Stimulated activated CD4-positive, alpha-beta T cell treated with anti-CD3 and anti-CD28 coated beads, Interleukin-15, amount 100 ng/mL, for 48 hours (primary cell): ENCODE data around the gene NAV3.

Source experiments
- DNase-seq, 2 donors: peaks; one replicate each; pipeline ENCODE4 v3.0.0-alpha.2; 2020; ENCODE audit warnings: low read depth in 2 of 2

The NAV3 gene

GRCh38 chr12:77979597-77980250 lies 149.0 kb downstream of the NAV3 start:
- no peak for DNase-seq

DNA sequence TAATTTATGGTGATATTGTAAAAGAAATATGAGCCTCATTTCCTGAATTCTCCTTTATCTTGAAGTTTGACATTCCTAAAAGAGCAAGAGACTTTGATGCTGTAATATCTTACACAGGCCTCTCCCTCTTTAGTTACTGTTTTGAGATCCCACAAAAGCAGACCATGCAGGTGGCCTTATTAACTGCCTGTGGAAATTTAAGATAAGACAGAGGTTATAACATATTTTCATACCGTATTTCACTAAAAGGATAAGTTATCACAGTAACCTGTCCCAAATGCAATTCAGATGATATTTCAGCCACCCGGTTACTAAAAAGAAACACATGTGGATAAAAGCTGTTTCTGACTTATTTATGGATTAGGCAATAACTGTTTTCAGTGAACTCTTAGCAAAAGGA lies 150.1 kb downstream of the NAV3 start:
- no peak for DNase-seq

DNA sequence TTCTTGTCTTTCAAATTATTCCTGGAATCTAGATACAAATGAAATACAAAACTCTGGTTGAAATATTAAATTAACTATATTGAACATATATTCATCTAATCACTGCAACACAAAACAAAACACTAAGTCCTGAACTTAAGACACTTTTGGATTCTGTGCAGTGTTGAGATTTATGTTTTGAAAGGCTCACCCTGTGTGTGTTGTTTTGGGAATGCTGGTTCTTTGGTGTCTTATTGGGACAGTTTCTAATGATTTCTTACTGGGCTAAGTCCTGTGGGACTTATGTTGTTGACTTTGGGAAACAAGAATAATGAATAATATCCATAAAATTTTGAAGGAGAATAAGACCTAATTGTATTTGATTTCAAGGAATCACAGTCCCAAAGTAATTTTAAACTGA lies 153.2 kb downstream of the NAV3 start:
- DNase-seq = no peak

- DNase-seq = no peak
Observed at GRCh38 chr12:77992760-77993159, 162.1 kb downstream of the NAV3 start.

DNA sequence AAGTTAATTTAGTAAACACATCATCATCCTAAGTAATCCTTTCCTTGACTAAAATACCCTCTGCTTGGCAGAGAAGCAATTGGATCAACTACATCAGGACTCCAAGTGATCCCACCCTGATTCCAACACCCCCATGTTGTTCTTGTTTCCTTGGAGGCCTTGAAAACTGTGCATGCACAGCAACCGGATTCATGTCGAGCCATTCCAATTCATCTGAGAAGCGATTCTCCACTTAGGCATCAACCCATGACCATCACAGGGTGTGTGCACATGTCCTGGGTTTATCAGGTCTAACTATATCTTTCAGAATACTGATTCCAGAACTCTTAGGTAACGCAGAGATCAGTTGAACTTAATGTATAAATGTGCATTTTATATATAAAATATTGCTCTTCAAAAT lies 163.0 kb downstream of the NAV3 start:
- DNase-seq = no peak

DNA sequence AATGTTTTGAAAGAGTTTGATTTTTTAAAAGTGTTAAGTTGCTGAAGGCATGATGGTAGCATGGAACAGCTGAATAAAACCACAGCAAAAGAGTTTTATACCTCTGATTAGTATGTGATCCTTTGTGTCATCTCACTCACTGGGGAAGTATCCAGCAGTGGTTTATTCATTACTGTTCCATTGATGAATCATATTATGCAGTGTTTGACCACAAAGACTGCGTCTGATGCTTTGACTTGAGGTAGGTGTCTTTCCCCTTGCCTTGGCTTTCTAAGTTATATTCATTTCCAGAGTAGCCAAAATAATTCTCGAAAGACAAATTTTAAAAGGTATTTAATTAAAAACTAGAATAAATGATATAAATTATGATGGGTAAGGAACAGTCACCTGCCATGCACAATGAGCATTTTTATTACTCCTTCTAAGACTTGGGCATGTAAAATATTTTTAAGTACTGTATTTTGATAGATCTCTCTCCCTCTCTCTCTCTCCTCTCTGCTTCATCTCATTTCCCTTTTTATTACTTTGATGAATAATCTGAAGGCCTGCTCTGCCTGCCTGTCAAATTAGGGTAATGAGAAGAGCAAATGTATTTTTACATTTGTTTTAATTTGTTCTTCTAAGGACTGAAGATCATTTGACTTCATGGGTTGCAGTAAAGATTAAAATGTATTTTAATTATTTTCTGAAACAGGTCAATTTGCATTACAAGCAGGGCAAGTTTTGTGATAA lies 164.9 kb downstream of the NAV3 start:
- no peak for DNase-seq

DNA sequence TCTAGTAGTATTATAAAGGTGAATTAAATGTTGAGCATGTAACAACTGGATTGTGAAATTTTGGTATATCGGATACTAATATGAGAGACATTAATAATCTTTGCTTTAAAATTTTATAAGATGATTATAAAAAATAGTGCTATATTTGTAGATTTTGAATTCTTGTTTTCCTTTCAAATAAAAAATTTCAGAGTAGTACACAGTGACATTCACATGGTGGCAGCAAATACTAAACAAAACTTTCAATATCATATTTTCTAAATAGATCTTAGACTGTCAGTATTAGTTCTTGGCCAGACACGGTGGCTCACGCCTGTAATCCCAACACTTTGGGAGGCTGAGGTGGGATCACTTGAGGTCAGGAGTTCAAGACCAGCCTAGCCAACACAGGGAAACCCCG lies 166.0 kb downstream of the NAV3 start:
- DNase-seq = no peak

DNA sequence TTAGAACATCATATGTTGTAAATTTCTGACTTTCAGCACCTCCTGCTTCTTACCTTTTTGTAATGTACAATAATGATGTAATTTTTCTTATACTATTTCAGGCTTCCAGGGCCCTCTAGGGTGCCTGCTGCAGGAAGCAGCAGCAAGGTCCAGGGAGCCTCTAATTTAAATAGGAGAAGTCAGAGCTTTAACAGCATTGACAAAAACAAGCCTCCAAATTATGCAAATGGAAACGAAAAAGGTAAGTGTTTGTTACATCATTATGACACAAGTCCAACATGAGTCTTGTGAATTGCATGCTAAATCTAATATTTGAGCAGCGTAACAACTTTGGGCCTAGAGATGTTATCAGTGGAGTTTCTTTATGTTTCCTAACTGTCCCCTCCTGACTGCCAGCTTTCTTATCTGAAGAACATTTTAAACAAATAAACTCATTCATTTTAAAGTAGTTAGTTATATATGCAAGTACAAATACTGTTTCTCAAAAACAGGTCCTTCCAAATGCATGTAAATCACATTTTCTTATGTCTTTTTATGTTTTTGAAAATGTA lies 167.6 kb downstream of the NAV3 start:
- DNase-seq = no peak

DNA sequence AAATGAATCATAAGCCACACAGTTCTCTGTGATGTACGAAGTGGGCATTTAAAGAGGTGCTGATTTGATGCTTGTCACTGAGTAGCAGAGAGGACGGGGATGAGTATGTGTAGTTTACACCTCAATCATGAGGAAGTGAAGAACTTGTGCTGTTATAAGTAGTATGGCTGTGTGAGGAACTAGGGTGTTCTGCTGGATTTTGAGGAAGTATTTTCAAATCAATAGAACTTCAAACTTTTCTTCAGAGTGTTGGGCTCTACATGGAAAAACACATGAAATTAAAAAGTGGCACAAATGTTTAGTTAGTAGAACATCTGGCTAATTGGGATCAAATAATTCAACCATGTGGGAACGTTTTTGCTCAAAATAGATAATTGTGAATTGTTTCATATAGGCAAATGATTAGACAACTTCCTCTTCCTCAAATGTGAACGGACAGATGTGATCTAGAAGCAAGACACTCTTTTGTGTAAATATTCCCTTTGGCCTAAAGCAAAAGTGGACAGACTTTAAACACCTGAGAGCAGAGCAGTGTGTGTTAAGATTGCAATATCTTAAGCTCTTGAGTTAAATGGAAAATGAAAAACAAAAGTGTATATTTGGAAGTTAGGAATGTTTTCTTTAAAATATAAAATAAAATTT lies 168.5 kb downstream of the NAV3 start:
- DNase-seq = no peak

- no peak for DNase-seq
Observed at GRCh38 chr12:78002878-78003277, 172.2 kb downstream of the NAV3 start.

GRCh38 chr12:78004249-78005093 lies 173.8 kb downstream of the NAV3 start:
- DNase-seq = no peak

DNA sequence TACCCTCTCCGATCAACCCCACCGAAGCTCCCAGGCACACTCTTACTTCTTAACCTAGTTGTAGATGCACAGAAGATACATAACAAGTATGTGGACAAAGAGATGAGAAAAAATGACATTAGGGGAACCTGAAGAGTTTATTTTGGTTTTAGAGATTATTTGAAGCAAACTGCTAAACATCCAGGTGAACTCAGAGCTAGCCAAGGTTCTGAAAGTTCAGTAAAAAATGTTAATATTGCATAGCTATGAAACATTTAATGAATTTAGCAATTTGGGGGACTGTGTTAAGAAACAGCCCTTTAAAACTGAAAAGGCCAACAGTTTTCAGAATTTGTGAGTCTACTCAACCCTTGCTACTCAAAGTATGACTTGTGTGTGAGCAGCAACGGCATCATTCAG lies 174.4 kb downstream of the NAV3 start:
- no peak for DNase-seq

GRCh38 chr12:78007173-78007572 lies 176.5 kb downstream of the NAV3 start:
- no peak for DNase-seq

GRCh38 chr12:78009031-78009430 lies 178.3 kb downstream of the NAV3 start:
- no peak for DNase-seq

- DNase-seq = no peak
Observed at GRCh38 chr12:78018171-78018910, 187.6 kb downstream of the NAV3 start.

- DNase-seq = no peak
Observed at GRCh38 chr12:78018939-78019338, 188.2 kb downstream of the NAV3 start.

- no peak for DNase-seq
Observed at GRCh38 chr12:78028426-78028825, 197.7 kb downstream of the NAV3 start.

GRCh38 chr12:78034025-78034424 lies 203.3 kb downstream of the NAV3 start:
- no peak for DNase-seq

- no peak for DNase-seq
Observed at GRCh38 chr12:78035901-78036606, 205.4 kb downstream of the NAV3 start.

- DNase-seq = no peak
Observed at GRCh38 chr12:78036874-78037273, 206.2 kb downstream of the NAV3 start.

DNA sequence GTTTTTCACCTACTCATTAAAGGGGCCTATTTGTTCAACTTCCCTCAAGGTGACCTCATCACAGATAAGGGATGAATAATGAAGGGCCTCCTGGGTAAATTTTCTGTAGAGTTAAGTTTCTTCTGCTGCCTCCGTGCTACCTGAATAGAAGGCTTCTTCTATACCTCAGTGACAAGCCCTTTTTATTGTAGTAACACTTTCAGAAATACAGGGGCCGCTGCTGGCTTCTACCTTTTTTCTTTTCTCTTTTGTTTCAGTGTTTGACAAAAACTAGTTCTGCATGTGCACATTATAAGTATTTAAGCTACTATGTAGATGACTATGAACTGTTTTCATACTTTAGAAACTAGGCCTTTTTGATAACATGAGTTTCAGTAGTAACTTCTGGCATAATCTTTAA lies 207.0 kb downstream of the NAV3 start:
- DNase-seq = no peak
